Measurements from ENCODE around the gene CLNK.

CLNK gene

DNA sequence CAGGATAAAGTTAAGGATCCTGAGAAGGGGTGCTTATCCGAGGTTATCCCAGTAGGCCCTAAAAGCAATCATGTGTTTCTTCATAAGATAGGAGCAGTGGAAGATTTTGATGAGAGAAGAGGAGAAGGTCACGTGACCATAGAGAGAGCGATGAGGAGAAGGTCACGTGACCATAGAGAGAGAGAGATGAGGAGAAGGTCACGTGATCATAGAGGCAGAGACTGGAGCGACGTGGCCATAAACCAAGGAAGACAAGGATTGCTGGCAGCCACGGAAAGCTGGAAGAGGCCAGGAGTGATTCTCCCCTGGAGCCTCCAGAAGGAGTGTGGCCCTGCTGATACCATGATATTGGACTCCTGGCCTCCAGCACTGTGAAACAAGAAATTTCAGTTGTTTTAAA, 188.9 kb downstream of the CLNK start:
- FAIRE-seq = no peak

DNA sequence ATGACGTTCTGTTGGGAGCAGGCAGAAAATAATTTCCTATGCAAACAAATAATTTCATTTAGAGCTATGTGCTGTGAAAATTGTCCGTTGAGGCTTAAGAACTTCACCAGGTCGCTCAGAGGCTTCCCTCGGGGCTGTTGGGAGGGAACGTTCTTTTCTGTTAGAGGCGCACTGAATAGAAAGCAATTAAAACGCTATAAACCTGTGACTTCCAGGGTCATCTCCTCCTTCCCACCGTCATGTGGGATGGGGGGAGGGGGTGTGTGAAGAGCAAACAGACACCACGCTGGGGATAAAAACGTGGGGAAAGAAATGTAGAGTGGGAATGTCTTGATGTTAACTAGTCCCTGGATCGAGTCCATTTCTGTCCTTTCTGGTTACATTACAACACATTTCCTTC, 192.1 kb downstream of the CLNK start:
- no peak for FAIRE-seq

DNA sequence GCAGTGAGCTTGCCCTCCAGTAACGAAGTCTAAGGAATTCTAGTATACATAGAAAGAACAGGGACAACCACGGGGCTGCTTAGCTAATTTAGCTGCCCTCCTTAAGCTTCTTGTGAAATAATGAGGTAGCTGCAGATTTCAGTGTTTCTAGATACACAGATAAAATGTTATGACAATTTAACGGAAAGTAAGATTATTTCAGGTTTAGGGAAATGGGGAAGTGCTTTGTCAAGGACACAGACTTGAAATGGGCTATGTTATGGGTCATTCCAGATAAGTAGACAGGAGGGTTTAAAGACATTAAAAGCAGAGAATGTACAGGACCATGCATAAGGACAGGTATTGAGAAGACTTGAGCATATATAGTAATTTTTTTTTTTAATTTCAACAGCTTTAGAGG, 193.2 kb downstream of the CLNK start:
- FAIRE-seq = no peak

DNA sequence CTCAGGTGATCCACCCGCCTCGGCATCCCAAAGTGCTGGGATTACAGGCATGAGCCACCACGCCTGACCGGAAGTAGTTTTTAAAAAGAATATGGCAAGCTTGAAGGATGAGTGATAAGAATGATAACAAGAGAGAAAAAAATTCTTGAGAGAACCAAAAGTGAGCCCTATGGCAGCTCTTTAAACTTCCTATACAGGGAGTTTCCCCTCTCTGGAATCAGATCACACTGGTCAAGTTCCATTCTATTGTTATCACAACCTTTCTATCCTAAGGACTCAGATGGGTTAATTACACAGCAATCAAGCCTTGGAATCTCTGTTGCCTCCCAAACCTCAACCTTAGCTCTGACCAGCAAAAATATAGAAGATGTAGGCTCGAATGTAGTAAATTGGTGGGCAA, 193.6 kb downstream of the CLNK start:
- no peak for FAIRE-seq

DNA sequence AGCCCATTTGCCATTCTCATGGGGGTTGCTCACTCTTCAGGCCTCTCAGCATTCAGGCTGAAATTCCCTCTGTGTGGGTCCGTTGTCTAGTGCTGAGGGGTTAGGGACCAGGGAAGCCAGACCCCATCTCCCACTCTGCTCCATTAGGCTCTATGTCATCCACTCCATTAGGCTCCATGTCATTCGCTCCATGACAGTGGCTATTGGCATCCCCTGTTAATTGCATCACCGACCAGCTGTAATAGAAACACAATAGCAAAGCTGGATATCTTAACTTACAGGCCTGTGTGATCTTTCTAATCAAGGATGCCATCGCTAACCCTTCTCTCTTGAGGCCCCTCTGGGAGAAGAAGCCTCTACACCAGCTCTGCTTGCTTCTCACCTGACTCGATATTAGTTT, 201.7 kb downstream of the CLNK start:
- FAIRE-seq = no peak

DNA sequence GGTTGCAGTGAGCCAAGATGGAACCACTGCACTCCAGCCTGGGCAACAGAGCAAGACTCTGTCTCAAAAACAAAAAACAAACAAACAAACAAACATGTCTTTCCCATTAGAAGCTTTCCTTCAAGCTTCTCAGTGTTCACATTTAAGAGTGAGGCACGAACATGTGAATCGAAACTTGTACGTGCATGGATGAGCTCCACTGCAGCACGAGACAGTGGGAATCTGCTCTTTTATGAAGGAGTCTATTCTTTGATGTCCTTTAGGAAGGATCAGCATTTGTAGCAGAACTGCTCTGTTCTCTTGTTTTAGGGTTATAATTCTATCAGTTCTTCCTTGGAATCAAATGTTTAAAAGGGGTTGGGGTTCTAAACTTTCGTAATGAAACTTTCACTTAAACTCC, 204.0 kb downstream of the CLNK start:
- FAIRE-seq = no peak

DNA sequence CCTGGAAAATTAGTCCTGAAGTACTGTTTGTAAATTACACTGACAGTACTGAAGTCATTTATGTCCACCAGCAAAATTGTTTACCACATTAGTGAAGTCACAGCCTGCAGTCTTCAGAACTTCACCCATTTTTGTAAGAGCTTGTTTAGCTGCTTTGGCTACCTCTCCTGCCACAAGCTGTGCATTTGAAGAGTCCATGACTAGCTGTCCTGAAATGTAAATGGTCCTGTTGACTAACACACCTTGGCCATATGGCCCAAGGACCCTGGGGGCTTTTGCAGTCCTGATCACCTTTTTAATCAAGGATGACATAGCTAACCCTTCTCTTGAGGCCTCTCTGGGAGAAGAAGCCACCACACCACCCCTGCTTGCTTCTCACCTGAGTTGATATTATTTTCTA, 205.9 kb downstream of the CLNK start:
- no peak for FAIRE-seq

DNA sequence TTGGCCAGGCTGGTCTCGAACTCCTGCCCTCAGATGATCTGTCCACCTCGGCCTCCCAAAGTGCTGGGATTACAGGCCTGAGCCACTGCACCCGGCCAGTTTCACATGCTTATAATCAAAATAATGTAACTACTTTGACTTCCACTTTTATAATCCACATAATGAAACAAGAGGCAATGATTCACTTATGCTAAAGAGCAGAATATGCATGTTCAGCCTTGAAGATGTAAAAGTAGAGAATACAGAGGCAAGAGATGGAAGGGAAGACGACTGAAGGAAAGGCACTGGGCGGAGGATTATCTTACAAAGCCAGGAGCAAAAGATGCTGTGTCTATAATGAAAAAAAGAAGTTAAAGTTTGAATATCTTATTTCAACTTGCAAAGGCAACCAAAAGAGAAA, 214.1 kb downstream of the CLNK start:
- no peak for FAIRE-seq

DNA sequence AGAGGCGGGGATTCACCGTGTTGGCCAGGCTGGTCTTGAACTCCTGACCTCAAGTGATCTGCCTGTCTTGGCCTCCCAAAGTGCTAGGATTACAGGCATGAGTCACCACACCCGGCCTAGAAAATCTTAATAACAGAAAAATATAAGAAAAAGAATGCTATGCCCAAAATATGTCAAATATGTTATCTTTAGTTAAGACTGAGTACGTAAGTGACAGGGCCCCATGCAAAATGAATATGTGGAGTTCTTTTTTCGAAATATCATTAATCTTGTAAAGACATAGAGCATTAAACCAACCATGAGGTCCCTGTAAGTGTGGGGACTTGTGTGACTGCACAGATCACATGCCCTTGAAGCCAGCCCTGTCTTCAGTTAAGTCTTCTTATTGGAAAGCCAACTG, 218.4 kb downstream of the CLNK start:
- no peak for FAIRE-seq

DNA sequence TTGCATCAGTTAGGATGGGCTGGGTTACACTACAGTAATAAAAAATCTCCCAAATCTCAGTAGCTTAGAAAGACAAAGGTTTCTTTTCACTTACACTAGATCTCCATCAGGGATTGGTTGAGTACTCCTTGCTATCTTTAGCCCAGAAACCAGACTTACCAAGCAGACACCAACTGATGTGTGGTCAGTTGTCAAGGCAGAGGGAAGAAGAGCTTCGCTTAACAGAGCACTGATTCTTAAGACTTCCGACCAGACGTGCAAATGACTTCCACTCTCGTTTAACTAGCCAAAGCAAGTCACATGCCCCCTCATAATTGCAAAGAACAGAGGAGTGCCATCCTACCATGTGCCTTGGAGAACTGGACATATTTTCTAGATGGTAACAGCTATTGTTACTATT, 221.7 kb downstream of the CLNK start:
- FAIRE-seq = no peak

DNA sequence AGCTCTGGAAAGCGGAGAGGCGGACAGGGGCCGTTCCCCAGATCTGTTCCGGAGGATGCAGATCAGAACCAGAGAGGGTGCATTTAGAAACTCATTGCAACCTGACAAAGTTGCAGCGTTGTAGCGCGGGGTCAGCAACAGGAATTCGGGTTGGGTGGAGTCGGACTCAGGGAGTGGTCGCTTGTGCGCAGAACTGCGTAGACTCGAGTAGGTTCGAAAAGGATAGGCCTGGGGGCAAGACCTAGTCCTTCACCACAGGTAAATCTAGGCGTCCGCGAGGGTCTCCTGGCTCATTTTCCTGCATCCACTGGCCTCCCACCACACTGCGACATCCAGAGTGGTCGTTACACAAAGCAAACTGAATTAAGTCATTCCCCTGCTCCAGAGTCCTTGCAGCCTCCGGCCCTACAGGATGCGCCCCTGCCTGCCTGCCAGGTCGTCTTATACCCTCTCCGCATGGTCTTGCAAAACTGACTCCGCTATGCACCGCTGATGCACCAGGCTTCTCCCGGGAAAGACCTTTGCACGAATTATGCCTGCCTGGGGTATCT, 222.6 kb downstream of the CLNK start:
- no peak for FAIRE-seq

DNA sequence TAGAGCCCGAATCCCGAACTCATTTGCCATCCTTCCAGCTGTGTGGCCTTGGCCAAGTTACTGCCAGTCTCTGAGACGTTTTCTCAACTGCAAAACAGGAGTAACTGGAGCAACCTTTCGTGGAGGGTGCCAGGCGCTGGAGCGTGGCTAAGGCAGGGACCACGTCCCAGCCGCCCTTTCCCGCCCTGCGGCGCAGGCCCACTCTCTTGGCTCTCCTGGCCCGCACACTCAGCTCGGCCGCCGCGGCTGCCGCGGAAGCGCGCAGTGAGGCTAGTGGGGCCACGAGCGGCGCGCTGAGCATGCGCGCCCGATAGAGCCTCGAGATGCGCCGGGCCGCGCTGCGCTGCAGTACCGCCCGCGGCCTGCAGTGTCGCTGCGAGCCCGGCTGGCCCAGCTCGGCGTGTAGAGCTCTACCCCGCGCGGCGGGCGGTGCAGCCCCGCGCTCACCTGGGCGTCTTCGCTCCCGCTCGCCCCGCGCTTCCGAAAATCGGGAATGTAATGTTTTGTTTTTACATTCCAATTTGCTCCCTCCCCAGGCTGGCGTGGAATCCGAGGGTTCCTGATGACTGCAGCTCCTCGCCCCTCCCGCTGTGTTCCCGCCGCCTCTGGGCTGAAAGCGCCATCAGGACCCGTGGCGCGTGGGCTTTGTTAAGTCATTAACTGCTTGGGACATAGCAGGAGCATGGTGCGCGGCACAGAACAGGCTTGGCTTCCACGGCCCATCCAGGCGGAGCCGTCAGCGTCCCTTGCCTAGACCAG, 223.3 kb downstream of the CLNK start:
- no peak for FAIRE-seq

DNA sequence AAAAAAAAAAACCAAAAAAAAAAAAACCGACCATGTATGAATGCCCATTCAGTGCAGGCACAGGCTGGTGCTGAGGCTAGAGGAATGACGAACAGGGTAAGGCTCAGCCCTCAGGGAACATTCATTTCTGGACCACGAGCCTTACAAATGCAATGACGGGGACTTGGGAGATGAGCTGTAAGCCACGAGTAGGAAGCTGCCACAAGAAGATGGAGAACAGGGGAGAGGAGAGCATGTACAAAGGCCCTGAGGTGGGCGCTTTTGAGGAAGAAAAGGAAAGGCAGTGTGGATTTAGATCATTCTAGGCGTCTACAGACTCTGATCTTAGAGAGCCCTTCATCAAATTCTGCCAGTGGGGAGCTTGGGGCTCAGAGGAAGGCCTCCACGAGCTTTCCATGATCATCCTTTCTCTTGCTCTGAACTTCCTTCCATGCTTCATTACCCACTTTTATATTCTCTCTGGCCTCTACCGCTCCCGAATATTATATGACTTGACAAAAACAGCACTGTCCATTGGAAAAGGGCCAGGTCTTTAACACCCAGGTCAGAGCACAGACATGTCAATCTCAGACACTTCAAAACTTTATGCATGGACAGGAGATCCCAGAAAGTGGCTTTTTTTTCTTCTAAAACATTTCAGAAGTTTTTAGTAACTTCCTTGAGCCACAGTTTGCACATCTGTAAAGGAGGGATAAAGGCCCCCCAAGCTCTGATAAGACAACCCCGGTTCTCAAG, 224.1 kb downstream of the CLNK start:
- no peak for FAIRE-seq

DNA sequence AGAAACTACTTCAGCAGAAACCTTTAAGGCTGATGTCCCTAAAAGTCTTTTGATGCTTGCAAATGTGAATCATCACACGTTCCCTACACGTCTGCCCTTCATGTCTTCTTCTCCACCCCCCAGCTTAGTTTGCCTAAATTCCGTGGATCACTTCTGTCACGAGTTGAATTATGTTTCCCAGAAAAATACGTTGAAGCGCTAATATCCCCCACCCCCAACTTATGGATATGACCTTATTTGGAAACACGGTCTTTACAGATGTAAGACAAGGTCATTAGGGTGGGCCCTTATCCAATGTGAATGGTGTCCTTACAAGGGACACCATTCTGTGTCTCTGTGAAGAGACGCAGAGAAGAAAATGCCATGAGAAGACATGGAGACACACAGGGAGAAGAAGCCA, 225.3 kb downstream of the CLNK start:
- no peak for FAIRE-seq

DNA sequence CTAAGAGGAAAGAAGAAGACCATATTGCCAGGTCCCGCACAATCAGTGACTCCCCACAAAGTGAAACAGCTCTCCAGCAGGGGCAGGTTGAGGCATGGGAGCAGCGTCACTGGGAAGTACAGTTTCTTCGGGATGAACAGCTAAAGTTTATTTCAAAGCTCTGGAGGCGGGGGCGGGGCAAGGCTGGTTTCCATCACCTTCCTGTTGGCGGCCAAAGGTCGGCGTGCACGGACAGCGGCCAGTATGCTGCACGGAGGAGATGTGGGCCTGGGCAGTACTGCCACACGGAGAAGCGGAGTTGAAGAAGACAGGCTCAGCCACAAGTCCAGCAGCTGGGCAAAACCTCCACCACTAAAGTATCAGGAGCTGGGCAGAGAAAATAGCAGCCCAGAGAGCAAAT, 226.4 kb downstream of the CLNK start:
- FAIRE-seq = no peak

DNA sequence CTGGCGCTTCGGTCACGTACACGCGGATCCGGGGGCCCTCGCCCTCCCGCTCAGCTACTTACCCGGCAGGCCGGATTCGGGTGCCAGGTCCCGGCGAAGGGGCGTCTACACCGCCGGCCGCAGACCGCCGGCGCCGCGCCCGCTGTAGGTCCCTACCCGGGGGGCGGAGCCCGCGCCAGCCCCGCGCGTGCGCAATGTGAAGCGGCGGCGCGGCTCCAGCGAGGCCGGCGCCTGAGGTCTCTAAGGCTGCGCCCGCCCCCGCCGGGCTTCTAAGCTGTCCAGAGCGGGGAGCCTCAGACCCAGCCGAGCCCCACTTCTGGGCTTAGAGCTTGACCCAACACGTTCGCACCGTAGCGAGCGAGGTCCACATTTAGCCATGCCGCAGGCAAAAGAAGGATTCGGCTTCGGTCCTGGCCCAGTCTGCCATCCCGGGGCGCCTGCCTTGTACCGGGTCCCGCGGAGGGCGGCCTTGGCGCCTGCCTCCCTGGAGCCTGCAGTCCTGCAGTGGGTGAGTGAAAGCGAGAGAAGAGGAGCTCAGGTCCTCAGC, 227.2 kb downstream of the CLNK start, which contains the start of gene ZNF518B:
TSS of gene ZNF518B (minus strand) at position 172 of the 547 bp plus-strand sequence. CDS start 11,098 bp downstream, outside the sequence.
- FAIRE-seq = no peak

DNA sequence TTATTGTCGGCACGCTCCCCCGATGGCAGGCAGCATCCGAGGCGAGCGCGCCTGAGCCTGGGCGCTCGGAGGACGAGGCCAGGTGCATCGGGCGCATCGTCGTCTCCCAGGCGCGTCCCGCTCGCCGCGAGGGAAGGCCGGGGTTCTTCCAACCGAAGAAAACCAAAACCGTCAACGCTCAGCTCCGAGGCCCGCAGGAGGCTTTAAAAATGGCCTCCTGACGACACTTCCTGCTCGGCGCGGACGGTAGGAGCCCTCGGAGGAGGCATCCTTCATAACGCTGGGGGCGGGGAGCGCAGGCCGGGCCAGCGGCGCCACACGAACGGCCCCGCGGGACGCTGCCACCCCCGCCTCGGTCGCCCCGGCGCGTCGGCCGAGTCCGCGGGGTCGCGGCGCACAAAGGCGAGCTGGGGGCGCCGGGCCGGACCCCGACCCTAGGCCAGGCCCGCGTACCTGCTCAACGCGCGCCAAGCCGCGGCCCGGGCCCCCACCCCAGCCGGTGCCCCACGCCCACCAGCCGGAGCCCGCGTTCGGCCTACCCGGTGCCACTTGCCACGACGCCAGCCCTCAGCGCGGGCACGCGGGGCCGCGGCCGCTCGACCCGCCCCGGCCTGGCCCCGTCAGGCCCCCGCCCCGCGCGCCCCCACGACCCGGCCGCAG, 227.8 kb downstream of the CLNK start:
- FAIRE-seq = no peak

DNA sequence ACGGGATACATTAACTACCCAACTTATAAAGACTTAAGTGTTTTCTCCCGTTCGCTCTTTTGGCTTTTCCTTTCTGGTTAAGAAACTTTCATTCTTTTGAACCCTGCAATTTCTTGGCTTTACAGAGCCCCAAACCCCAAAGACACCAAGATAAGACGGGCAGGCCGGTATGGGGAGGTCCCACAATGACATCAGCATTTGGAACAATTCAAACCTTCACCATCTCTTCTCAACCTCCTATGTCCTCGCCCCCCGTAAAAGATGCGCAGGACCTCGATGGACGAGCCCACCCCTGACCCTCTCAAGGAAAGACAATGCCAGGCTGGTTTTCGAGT, 228.3 kb downstream of the CLNK start:
- FAIRE-seq = no peak

DNA sequence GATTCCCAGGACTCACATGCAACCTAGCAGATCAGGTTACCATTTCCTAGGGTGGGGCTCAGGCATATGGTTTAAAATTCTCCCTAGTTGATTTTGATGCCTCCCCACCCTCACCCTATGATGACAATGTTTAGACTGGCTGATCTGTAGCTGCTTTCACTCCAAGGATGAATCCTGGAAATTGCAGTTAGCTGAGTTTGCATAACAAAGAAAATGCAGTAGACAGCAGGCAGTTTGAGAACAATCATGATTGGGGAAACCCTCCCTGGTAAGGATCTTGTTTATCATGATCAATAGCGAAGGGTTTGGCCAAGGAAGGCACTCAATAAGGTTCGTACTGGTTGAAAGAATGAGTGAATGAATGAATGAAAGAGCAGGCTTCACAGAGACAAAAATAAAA, 229.4 kb downstream of the CLNK start:
- FAIRE-seq = no peak

DNA sequence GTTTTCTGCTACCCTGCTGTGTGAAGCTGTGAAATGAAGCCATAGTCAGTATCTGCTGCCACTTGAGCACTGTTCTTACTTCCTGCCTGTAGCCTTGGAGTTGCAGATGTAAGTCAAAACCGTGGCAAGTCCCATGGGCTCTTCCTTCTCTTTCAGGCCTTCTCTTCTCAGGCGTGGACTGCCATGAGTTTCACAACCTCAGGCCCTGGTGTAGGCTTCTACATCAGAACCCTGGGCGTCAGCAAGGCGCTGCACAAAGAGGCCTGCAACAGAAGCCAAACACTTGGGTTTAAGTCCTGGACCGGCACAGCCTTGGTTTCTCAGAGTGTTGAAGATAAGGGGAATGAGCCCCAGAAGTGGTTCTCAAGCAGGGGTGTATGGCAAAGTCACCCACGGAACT, 229.8 kb downstream of the CLNK start:
- FAIRE-seq = no peak

DNA sequence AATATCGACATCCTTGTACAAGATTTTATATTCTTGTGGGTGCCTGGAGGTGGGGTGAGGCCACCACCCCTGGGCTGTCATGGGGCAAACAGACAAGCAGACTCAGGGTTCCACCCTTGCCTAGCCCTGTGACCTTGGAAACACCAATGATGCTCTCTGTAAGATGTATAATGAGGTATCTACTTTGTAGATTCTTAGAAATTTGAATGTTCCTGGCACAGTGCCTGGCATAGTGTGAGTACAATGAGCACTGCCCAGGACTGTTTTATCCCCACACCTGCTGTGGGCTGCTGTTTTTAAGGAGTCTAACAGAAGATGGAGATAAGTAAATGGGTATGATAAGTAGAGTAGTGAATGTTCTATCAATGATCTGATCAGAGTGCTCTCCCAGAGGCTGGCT, 230.4 kb downstream of the CLNK start:
- FAIRE-seq = no peak

DNA sequence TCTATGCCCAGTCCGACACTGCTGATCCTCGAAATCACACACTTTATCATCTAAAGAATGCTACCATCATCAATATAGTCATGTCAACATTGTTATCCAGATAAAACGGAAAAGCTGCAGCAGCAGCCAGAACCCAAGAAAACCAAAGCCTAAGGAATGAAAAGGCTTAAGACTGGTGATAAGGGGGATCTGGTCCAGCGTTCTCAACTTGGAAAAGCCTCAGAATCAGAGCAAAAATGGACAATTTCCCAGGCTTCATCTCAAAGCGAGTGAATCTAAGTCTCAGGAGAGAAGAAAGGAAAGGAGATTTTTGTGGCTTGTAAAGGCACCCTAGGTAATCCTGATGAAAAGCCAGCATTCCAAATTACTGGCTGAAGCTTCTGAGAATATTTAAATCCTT, 235.6 kb downstream of the CLNK start:
- no peak for FAIRE-seq

DNA sequence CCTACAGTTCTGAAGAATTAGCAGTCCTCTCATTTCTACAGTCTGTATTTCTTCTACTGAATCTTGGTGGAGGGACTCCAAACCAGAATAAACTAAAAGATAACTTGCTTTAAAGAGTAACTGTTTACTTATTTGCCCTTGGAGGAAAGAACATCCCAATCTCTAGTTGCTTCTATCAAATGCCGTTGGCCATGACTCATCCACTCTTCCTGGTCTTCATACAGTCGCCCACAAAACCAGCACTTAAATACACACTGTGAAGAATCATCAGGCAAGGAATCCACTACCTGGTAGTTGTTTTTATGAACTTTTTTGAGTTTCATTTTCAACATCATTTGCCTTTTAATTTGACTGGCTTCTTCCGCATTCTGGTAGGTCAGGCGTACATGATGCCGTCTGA, 241.6 kb downstream of the CLNK start:
- no peak for FAIRE-seq

DNA sequence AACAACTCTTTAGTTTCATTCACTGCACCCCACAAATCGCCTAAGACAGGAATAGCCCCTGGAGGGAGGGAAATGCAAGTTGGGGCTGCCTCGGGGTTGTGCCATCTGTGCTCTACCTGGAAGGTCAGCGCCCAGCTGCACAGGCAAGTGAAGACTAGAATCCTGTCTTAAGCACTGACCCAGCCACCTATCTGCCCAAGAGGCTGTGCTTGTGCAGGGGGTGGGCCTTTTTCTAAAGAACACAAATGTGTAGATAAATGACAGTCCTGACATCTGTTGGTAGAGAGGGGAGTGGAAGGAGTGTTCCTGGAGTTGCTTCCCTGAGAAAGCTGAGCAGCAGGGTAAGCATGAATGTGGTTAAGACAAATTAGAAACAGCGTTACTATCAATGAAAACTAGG, 243.1 kb downstream of the CLNK start:
- FAIRE-seq = no peak
